ENCODE results near the gene ATP10B. TPM values are rescaled to one million over a fixed set of nuclear protein-coding genes. Genes with fewer than 3 reads are reported as not detected.

The ATP10B gene
- total RNA-seq, 4 donors from 2014 or later: 0.07 to 0.29 TPM; not detected in 2

- H3K4me3 ChIP-seq: no peak overlapping the region
- H3K36me3 ChIP-seq: no peaks in the 10 kb centered on the region
- no peaks in the 10 kb centered on the region for H3K9me3 ChIP-seq
- no peaks in the 10 kb centered on the region for H3K4me1 ChIP-seq
- no peak overlapping the region for H3K27ac ChIP-seq
- H3K27me3 ChIP-seq: no peaks in the 10 kb centered on the region
- no peak for TF ChIP-seq POLR2A (IDR thresholded peaks at IDR 0.05)
- no peak for TF ChIP-seq CTCF (IDR thresholded peaks at IDR 0.05)
- intact Hi-C loops (cut with DNase I; ENCODE audit: low total_unique reads): no loop called here
- DNase-seq: no peak
Measured at GRCh38 chr5:160542281-160542680, 309.7 kb downstream of the ATP10B start.

- H3K27me3 ChIP-seq: no peaks in the 10 kb centered on the region
- H3K4me3 ChIP-seq: no peak overlapping the region
- no peaks in the 10 kb centered on the region for H3K4me1 ChIP-seq
- DNase-seq: no peak
- no peak overlapping the region for H3K27ac ChIP-seq
- H3K36me3 ChIP-seq: no peaks in the 10 kb centered on the region
- intact Hi-C loops (cut with DNase I; ENCODE audit: low total_unique reads): no loop called here
- TF ChIP-seq CTCF (IDR thresholded peaks at IDR 0.05) (no peak), POLR2A (IDR thresholded peaks at IDR 0.05) (no peak)
- H3K9me3 ChIP-seq: no peaks in the 10 kb centered on the region
Measured at GRCh38 chr5:160539431-160539830, 312.6 kb downstream of the ATP10B start.

GRCh38 chr5:160537940-160538339 is 314.1 kb downstream of the ATP10B start:
- Histone ChIP-seq H3K9me3 (no peaks in the 10 kb centered on the region), H3K4me3 (no peak overlapping the region), H3K27me3 (no peaks in the 10 kb centered on the region), H3K36me3 (no peaks in the 10 kb centered on the region), H3K27ac (no peak overlapping the region), H3K4me1 (no peaks in the 10 kb centered on the region)
- intact Hi-C loops (cut with DNase I; ENCODE audit: low total_unique reads): no loop called here
- TF ChIP-seq CTCF (IDR thresholded peaks at IDR 0.05) (no peak), POLR2A (IDR thresholded peaks at IDR 0.05) (no peak)
- DNase-seq: no peak

GRCh38 chr5:160537116-160537515 is 314.9 kb downstream of the ATP10B start:
- H3K9me3 ChIP-seq: no peaks in the 10 kb centered on the region
- intact Hi-C loops (cut with DNase I; ENCODE audit: low total_unique reads): no loop called here
- H3K36me3 ChIP-seq: no peaks in the 10 kb centered on the region
- no peak overlapping the region for H3K27ac ChIP-seq
- H3K4me1 ChIP-seq: no peaks in the 10 kb centered on the region
- TF ChIP-seq POLR2A (IDR thresholded peaks at IDR 0.05) (no peak), CTCF (IDR thresholded peaks at IDR 0.05) (no peak)
- no peaks in the 10 kb centered on the region for H3K27me3 ChIP-seq
- DNase-seq: no peak
- H3K4me3 ChIP-seq: no peak overlapping the region

- no peaks in the 10 kb centered on the region for H3K4me1 ChIP-seq
- H3K27me3 ChIP-seq: no peaks in the 10 kb centered on the region
- H3K27ac ChIP-seq: no peak overlapping the region
- TF ChIP-seq CTCF (IDR thresholded peaks at IDR 0.05) (no peak), POLR2A (IDR thresholded peaks at IDR 0.05) (no peak)
- DNase-seq: no peak
- no peaks in the 10 kb centered on the region for H3K36me3 ChIP-seq
- no peak overlapping the region for H3K4me3 ChIP-seq
- no peaks in the 10 kb centered on the region for H3K9me3 ChIP-seq
- intact Hi-C loops (cut with DNase I; ENCODE audit: low total_unique reads): no loop called here
Measured at GRCh38 chr5:160534914-160535313, 317.1 kb downstream of the ATP10B start.
